ENCODE data around the gene RBMY1J.
"Not testable (repeated sequence)": the region's sequence is repeated elsewhere in the genome, so short reads cannot be mapped to it uniquely, and the experiment has no call there.

The RBMY1J gene

DNA sequence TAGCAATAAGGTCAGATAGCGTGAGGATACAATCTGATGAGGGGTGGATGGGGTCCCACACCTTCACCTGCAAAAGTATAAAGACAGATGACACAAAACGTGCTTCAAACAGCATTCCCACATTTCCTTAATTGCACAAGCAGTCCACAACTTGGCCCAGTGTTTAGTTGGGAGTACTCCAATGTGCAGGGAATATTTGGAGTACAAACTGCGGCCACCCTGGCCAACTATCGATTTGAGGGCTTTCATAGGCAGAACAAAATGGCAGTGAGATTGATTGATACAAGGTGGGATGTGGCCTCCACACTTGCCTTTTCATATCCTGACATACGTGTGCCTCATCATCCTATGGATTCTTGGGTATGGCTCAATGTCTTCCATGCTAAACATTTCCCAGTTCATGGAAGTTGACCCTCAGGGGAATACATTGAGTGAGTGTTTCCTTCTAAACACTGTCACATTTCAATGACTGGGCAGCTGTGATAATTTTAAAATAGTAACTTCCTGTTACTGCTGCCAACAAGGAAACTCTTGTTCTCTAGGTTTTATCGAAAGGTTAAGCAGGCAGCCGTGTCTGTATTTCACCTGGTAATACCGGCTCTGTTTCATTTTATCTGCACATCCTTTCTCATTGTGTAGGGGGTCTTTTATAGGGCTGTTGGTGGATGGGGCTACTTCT, 41.6 kb downstream of the RBMY1J start:
- H2AK5ac ChIP-seq (ENCODE audit: low read length, severe bottlenecking); H4K91ac ChIP-seq (ENCODE audit: low read length); H3K4ac ChIP-seq (ENCODE audit: low read depth in 1 of 2, low read length in 2 of 2); H3K9ac ChIP-seq (ENCODE audit: low read length); H3K36me3 ChIP-seq (ENCODE audit: control insufficient read depth in 1 of 2, insufficient read depth in 2 of 2, low read depth in 1 of 2, low read length in 2 of 2); H3K79me1 ChIP-seq (replicated peaks; ENCODE audit: low read length, poor library complexity, severe bottlenecking); H3K27ac ChIP-seq (ENCODE audit: low read length, poor library complexity, severe bottlenecking); H3K18ac ChIP-seq (ENCODE audit: low read depth in 1 of 2, low read length in 2 of 2); H3K23ac ChIP-seq (ENCODE audit: low read length in 2 of 2); H3K4me3 ChIP-seq (ENCODE audit: insufficient read depth in 1 of 2, low read depth in 1 of 2, low read length in 2 of 2); H2BK5ac ChIP-seq (ENCODE audit: low read depth, low read length, poor library complexity, severe bottlenecking); H3K9me3 ChIP-seq (ENCODE audit: control insufficient read depth, low read length); H4K8ac ChIP-seq (ENCODE audit: low read length); H2BK120ac ChIP-seq (ENCODE audit: low read depth, low read length); H3K4me1 ChIP-seq (ENCODE audit: control insufficient read depth, insufficient read depth, low read depth, low read length); H2BK12ac ChIP-seq (ENCODE audit: low read length in 2 of 2); H3K27me3 ChIP-seq (ENCODE audit: control insufficient read depth in 1 of 2, insufficient read depth in 1 of 2, low read length in 2 of 2); H3K14ac ChIP-seq (ENCODE audit: low read length in 2 of 2); H2AFZ ChIP-seq (ENCODE audit: low read depth, low read length); H3K4me2 ChIP-seq (ENCODE audit: low read length, poor library complexity, severe bottlenecking); DNase-seq; H2BK15ac ChIP-seq (ENCODE audit: low read depth, poor library complexity, severe bottlenecking): not testable (repeated sequence)
- WGBS, result no CpG with 5 or more reads among the region's 8 CpGs

DNA sequence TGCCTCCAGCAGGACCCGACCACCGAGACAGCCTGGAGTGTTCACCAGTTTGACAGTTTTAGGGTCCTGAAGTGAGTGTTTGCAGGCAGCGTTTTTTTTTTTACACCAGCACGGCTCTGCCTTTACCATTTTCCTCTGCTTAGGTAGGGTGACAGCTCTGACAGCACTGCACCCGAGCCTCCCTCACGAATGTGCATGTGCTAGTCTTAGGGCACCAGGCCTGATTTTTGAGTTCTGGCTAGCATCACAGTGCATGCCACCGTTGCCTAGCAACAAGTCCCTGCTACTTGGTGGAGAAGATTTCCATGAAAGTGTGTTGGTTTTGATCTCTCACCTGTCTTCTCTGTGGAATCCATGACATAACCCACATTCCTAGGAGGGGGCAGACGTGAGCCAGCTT, 52.3 kb downstream of the RBMY1J start:
- H3K9me3 ChIP-seq (ENCODE audit: control insufficient read depth, low read length); H3K27me3 ChIP-seq (ENCODE audit: control insufficient read depth in 1 of 2, insufficient read depth in 1 of 2, low read length in 2 of 2); H3K9ac ChIP-seq (ENCODE audit: low read length); H3K27ac ChIP-seq (ENCODE audit: low read length, poor library complexity, severe bottlenecking); H2AK5ac ChIP-seq (ENCODE audit: low read length, severe bottlenecking); H4K91ac ChIP-seq (ENCODE audit: low read length); H2BK5ac ChIP-seq (ENCODE audit: low read depth, low read length, poor library complexity, severe bottlenecking); DNase-seq; H2BK120ac ChIP-seq (ENCODE audit: low read depth, low read length); H3K4me2 ChIP-seq (ENCODE audit: low read length, poor library complexity, severe bottlenecking); H3K14ac ChIP-seq (ENCODE audit: low read length in 2 of 2); H2BK12ac ChIP-seq (ENCODE audit: low read length in 2 of 2); H2AFZ ChIP-seq (ENCODE audit: low read depth, low read length); H3K79me1 ChIP-seq (replicated peaks; ENCODE audit: low read length, poor library complexity, severe bottlenecking); H3K4me3 ChIP-seq (ENCODE audit: insufficient read depth in 1 of 2, low read depth in 1 of 2, low read length in 2 of 2); H3K36me3 ChIP-seq (ENCODE audit: control insufficient read depth in 1 of 2, insufficient read depth in 2 of 2, low read depth in 1 of 2, low read length in 2 of 2); H2BK15ac ChIP-seq (ENCODE audit: low read depth, poor library complexity, severe bottlenecking); H3K4ac ChIP-seq (ENCODE audit: low read depth in 1 of 2, low read length in 2 of 2); H4K8ac ChIP-seq (ENCODE audit: low read length); H3K4me1 ChIP-seq (ENCODE audit: control insufficient read depth, insufficient read depth, low read depth, low read length); H3K18ac ChIP-seq (ENCODE audit: low read depth in 1 of 2, low read length in 2 of 2); H3K23ac ChIP-seq (ENCODE audit: low read length in 2 of 2): not testable (repeated sequence)
- WGBS, result no CpG with 5 or more reads among the region's 8 CpGs

DNA sequence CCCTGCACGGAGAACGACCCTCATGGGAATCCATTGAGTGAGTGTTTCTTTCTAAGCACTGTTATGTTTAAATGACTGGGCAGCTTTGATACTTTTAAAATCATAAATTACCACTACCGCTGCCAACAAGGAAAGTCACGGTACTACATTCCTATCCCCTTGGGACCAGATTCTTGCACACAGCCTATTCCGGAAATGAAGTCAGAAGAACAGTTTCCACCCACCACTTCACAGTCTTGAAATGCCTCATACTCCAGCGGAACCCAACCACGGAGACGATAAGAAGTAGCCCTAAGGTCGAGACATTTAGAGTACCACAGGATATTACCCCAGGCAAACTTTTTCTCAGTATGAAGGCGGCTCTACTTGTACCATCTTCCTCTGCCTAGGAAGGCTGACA, 58.8 kb downstream of the RBMY1J start:
- H4K8ac ChIP-seq (ENCODE audit: low read length); H3K27ac ChIP-seq (ENCODE audit: low read length, poor library complexity, severe bottlenecking); DNase-seq; H2BK120ac ChIP-seq (ENCODE audit: low read depth, low read length); H3K4me1 ChIP-seq (ENCODE audit: control insufficient read depth, insufficient read depth, low read depth, low read length); H3K4ac ChIP-seq (ENCODE audit: low read depth in 1 of 2, low read length in 2 of 2); H2BK12ac ChIP-seq (ENCODE audit: low read length in 2 of 2); H2BK15ac ChIP-seq (ENCODE audit: low read depth, poor library complexity, severe bottlenecking); H2AFZ ChIP-seq (ENCODE audit: low read depth, low read length); H3K9me3 ChIP-seq (ENCODE audit: control insufficient read depth, low read length); H3K27me3 ChIP-seq (ENCODE audit: control insufficient read depth in 1 of 2, insufficient read depth in 1 of 2, low read length in 2 of 2); H3K79me1 ChIP-seq (replicated peaks; ENCODE audit: low read length, poor library complexity, severe bottlenecking); H3K14ac ChIP-seq (ENCODE audit: low read length in 2 of 2); H3K18ac ChIP-seq (ENCODE audit: low read depth in 1 of 2, low read length in 2 of 2); H3K4me3 ChIP-seq (ENCODE audit: insufficient read depth in 1 of 2, low read depth in 1 of 2, low read length in 2 of 2); H3K36me3 ChIP-seq (ENCODE audit: control insufficient read depth in 1 of 2, insufficient read depth in 2 of 2, low read depth in 1 of 2, low read length in 2 of 2); H2BK5ac ChIP-seq (ENCODE audit: low read depth, low read length, poor library complexity, severe bottlenecking); H2AK5ac ChIP-seq (ENCODE audit: low read length, severe bottlenecking); H3K4me2 ChIP-seq (ENCODE audit: low read length, poor library complexity, severe bottlenecking); H3K9ac ChIP-seq (ENCODE audit: low read length); H4K91ac ChIP-seq (ENCODE audit: low read length); H3K23ac ChIP-seq (ENCODE audit: low read length in 2 of 2): not testable (repeated sequence)
- no CpG with 5 or more reads among the region's 10 CpGs for WGBS

Data from mesenchymal stem cell (in vitro differentiated cells and primary cell).